Right lobe of liver (tissue), 6 donors: Measurements from ENCODE around the gene INPP5J. TPM values are rescaled to one million over a fixed set of nuclear protein-coding genes. Genes with fewer than 3 reads are reported as not detected.

Source experiments
- ATAC-seq, 4 donors: fragments of 200-7000 bp; cut with Tn5 transposase; one replicate each; pipeline ENCODE4 v1.9.1; 2020; ENCODE audit warnings: mild to moderate bottlenecking in 4 of 4, moderate library complexity in 4 of 4
- DNase-seq, 3 donors: peaks; one replicate each; pipeline ENCODE4 v3.0.0-alpha.2; 2020
- H3K27ac ChIP-seq, 3 donors: fragments of 200-600 bp; one replicate each; pipeline ENCODE4 v1.8.0; 2022
- H3K27me3 ChIP-seq, 2 donors: fragments of 200-600 bp; one replicate each; pipeline ENCODE4 v1.8.0; 2022
- H3K36me3 ChIP-seq, 4 donors: fragments of 200-600 bp; sonication (generic) in 1 of 4; one replicate each; pipeline versions ENCODE4 v1.5.1 to v1.8.0; 2017 to 2022; ENCODE audit warnings: control low read depth in 1 of 4
- H3K4me1 ChIP-seq, 4 donors: fragments of 200-600 bp; sonication (generic) in 1 of 4; one replicate each; pipeline versions ENCODE4 v1.5.1 to v1.8.0; 2017 to 2022; ENCODE audit warnings: control low read depth in 1 of 4
- H3K4me3 ChIP-seq, 3 donors: fragments of 200-600 bp; one replicate each; pipeline ENCODE4 v1.8.0; 2022
- H3K9me3 ChIP-seq, 4 donors: fragments of 200-600 bp; sonication (generic) in 1 of 4; one replicate each; pipeline versions ENCODE4 v1.5.1 to v1.8.0; 2017 to 2022; ENCODE audit warnings: control low read depth in 1 of 4
- POLR2A ChIP-seq: fragments of 450-650 bp; IDR thresholded peaks from one replicate; pipeline ENCODE4 v1.6.1; 2017; ENCODE audit warnings: antibody characterized with exemption, mild to moderate bottlenecking
- WGBS: methylation state at CpG from one replicate; pipeline ENCODE4 v1.1.6; 2018; ENCODE audit warnings: low coverage, low lambda C conversion rate; ENCODE audit not compliant: insufficient coverage; ENCODE audit errors: missing lambda C conversion rate; 5-methylcytosine and 5-hydroxymethylcytosine counted together
- intact Hi-C, 2 donors: fragments of 100-400 bp; cut with DNase I; formaldehyde crosslinking; loops; one replicate each; pipeline versions ENCODE4 v1.11.2 to v1.14.1; 2022
- microRNA counts: library from miRNA; unstranded; fragments of <30 nt; microRNA quantifications from one replicate; lab custom pipeline; 2016
- microRNA-seq, 2 donors: library from miRNA; unstranded; fragments of <30 nt; microRNA quantifications; one replicate each; pipeline ENCODE4, GENCODE V29; 2019 to 2020
- small RNA-seq, 2 experiments: library from RNA; depleted of rRNA; stranded (forward); fragments of <200 nt; gene quantifications; one replicate each; pipeline ENCODE3, GENCODE V24; 2016
- total RNA-seq, 6 experiments: library from RNA; depleted of rRNA in 2 of 6; stranded (reverse); fragments of >200 nt in 2 of 6; fragmentation: NEBNext Ultra II Directional in 3 of 6; extraction: Animal tissue kit (Norgen Biotek cat#: 25700) in 3 of 6; gene quantifications; one replicate each; pipeline versions ENCODE4 v1.1.0 to v1.2.4, GENCODE V29; 2016 to 2023
- TF ChIP-seq, protein P1 (sequence below), 4 donors: fragments of 200-600 bp in 3 of 4; fragments of 450-650 bp in 1 of 4; IDR thresholded peaks; one replicate each; pipeline versions ENCODE4 v1.5.1 to v1.8.0; 2016 to 2022; ENCODE audit warnings: antibody characterized with exemption in 4 of 4, mild to moderate bottlenecking in 2 of 4
- donor health status: DM: no; HTN: yes; CAD: no.
- donor health status: DM: no; HTN: no; CAD: no.
- donor health status: DM: no; HTN: no; CAD: no.
- donor health status: DM: no; HTN: yes; CAD: no.
- donor health status: DM: no; HTN: yes; CAD: no.

INPP5J gene
- total RNA-seq, 6 experiments from 2014 or later = 0.12 to 0.49 (median 0.26) TPM; not detected in 2

- peaks cover 0 to 18% (median 5%) of the 10 kb centered on the region in 4 donors for H3K4me1 ChIP-seq
- H3K27me3 ChIP-seq = no peaks in the 10 kb centered on the region
- ATAC-seq (peak; percentile 17 to 71 (median 37)), DNase-seq (no peak)
- intact Hi-C loops = no loop called here
- WGBS = 49% methylated on average over 6 of the region's 6 CpGs
- H3K4me3 ChIP-seq = no peak overlapping the region
- H3K27ac ChIP-seq = no peak overlapping the region
- peaks cover 0 to 3% (median under 1%) of the 10 kb centered on the region in 4 donors for H3K36me3 ChIP-seq
- no peak for TF ChIP-seq POLR2A
- TF ChIP-seq, protein P1, sequence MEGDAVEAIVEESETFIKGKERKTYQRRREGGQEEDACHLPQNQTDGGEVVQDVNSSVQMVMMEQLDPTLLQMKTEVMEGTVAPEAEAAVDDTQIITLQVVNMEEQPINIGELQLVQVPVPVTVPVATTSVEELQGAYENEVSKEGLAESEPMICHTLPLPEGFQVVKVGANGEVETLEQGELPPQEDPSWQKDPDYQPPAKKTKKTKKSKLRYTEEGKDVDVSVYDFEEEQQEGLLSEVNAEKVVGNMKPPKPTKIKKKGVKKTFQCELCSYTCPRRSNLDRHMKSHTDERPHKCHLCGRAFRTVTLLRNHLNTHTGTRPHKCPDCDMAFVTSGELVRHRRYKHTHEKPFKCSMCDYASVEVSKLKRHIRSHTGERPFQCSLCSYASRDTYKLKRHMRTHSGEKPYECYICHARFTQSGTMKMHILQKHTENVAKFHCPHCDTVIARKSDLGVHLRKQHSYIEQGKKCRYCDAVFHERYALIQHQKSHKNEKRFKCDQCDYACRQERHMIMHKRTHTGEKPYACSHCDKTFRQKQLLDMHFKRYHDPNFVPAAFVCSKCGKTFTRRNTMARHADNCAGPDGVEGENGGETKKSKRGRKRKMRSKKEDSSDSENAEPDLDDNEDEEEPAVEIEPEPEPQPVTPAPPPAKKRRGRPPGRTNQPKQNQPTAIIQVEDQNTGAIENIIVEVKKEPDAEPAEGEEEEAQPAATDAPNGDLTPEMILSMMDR (IDR thresholded peaks at IDR 0.05) = peak in 1 of 4 donors; percentile 7
- no peaks in the 10 kb centered on the region for H3K9me3 ChIP-seq
These were observed 54.8 kb downstream of the INPP5J start for GRCh38 chr22:31177420-31178162.

DNA sequence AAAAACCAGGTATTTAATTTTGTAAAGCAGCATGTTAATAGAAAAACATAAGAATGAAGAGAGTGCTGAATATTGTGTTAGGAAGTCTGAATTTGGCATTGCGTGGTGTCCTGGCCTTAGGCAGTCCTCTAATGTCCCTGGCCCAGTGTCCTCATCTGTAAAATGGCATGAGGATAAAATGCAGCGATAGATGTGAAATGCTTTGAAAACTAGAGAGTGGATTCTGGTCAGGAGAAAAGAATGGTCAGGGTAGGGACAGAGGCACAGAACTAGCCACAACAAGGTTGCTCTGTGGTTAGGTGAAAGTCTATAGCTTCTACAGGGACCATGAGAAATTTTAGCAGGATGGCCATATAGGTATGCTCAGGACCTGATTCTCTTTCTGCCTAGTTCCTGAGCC, 56.1 kb downstream of the INPP5J start:
- 82% methylated on average over 2 of the region's 2 CpGs for WGBS
- ATAC-seq (no peak), DNase-seq (no peak)
- no peak overlapping the region for H3K27ac ChIP-seq
- intact Hi-C loops = no loop called here
- H3K27me3 ChIP-seq = no peaks in the 10 kb centered on the region
- TF ChIP-seq, protein P1 (IDR thresholded peaks at IDR 0.05) = no peak
- no peak for TF ChIP-seq POLR2A
- H3K36me3 ChIP-seq = peaks cover 0 to 8% (median under 1%) of the 10 kb centered on the region in 4 donors
- H3K4me3 ChIP-seq = no peak overlapping the region
- H3K4me1 ChIP-seq = peaks cover 0 to 18% (median 5%) of the 10 kb centered on the region in 4 donors
- no peaks in the 10 kb centered on the region for H3K9me3 ChIP-seq

DNA sequence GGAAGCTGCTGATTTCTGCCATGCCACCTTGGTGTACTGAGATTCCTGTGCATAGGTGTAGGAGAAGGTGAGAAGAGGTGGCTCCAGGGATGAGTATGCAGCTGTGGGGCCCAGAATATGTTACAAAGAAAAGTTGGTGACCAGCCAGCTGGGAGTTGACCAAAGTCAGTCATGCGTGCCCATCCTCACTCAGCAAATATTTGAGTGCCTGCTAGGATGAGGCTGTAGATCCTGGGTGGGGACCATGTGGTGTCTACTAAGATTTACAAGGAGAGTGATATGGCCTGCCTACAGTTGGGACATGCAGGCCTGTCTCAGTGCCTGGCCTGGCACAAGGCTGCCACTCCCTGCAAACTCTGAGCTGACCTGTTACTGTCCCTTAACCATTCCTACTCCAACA, 56.6 kb downstream of the INPP5J start:
- H3K9me3 ChIP-seq = no peaks in the 10 kb centered on the region
- no CpG with 5 or more reads among the region's 1 CpG for WGBS
- no peaks in the 10 kb centered on the region for H3K27me3 ChIP-seq
- no peak overlapping the region for H3K27ac ChIP-seq
- H3K4me3 ChIP-seq = no peak overlapping the region
- H3K36me3 ChIP-seq = peaks cover 0 to 8% (median under 1%) of the 10 kb centered on the region in 4 donors
- peaks cover 0 to 18% (median 5%) of the 10 kb centered on the region in 4 donors for H3K4me1 ChIP-seq
- intact Hi-C loops = no loop called here
- peak in 2 of 3 donors; percentile 60 to 72 for DNase-seq
- ATAC-seq = peak; percentile 89 to 94 (median 92)
- no peak for TF ChIP-seq POLR2A
- TF ChIP-seq, protein P1 (IDR thresholded peaks at IDR 0.05) = no peak

DNA sequence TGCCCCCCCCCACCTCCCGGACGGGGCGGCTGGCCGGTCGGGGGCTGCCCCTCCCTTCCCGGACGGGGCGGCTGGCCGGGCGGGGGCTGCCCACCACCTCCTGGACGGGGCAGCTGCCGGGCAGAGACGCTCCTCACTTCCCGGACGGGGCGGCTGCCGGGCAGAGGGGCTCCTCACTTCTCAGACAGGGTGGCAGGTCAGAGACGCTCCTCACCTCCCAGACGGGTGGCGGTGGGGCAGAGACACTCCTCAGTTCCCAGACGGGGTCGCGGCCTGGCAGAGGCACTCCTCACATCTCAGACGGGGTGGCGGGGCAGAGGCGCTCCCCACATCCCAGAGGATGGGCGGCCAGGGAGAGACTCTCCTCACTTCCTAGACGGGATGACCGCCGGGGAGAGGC, 61.2 kb downstream of the INPP5J start:
- Histone ChIP-seq H3K27ac (no peak overlapping the region), H3K4me3 (no peak overlapping the region), H3K36me3 (peaks cover 0 to 16% (median 4%) of the 10 kb centered on the region in 4 donors), H3K4me1 (peaks cover 0 to 9% (median 4%) of the 10 kb centered on the region in 4 donors), H3K9me3 (no peaks in the 10 kb centered on the region), H3K27me3 (no peaks in the 10 kb centered on the region)
- WGBS = no CpG with 5 or more reads among the region's 30 CpGs
- DNase-seq (no peak), ATAC-seq (no peak)
- intact Hi-C loops = no loop called here
- TF ChIP-seq, protein P1 (IDR thresholded peaks at IDR 0.05) = no peak
- TF ChIP-seq POLR2A = no peak

MicroRNAs within 50 kb of the gene (microRNA counts, 767-probe panel; counts per million panel counts)
- 237 counts per million for microRNA hsa-miR-3928 (lab: Ali Mortazavi, UCI)

Small RNA genes lying within 50 kb of the gene (microRNA-seq; reads per million reads assigned to microRNA genes)
- 1.7 to 4.5 reads per million in 2 donors for gene MIR3928

Small RNA genes lying within 50 kb of the gene (small RNA-seq; reads per million reads assigned to genes)
- gene MIR3928 = 0.52 to 1.1 reads per million in 2 experiments

Other genes starting within 250 kb of the INPP5J start
- 10 to 100 TPM in 3 of 6 experiments, 1 to 10 TPM in 3; 7.0 to 15.6 (median 10.8) TPM for gene MORC2, start 154.2 kb upstream of the INPP5J start, total RNA-seq
- gene TUG1, start 153.7 kb upstream of the INPP5J start, total RNA-seq = 10 to 100 TPM; 20.0 to 28.1 (median 22.7) TPM
- 10 to 100 TPM; 16.9 to 54.1 (median 24.3) TPM for gene SMTN, start 41.6 kb upstream of the INPP5J start, total RNA-seq
- gene SELENOM, start 15.4 kb upstream of the INPP5J start, total RNA-seq = 10 to 100 TPM in 3 of 6 experiments, 1 to 10 TPM in 3; 4.7 to 52.0 (median 9.4) TPM
- not detected for gene PLA2G3, start 17.5 kb downstream of the INPP5J start, total RNA-seq
- 10 to 100 TPM; 28.7 to 40.8 (median 37.4) TPM for gene RNF185, start 37.2 kb downstream of the INPP5J start, total RNA-seq
- 10 to 100 TPM in 4 of 6 experiments, 1 to 10 TPM in 2; 6.3 to 47.9 (median 19.6) TPM for gene LIMK2, start 89.3 kb downstream of the INPP5J start, total RNA-seq
- 1 to 10 TPM; 1.3 to 6.6 (median 5.6) TPM for gene PIK3IP1, start 169.5 kb downstream of the INPP5J start, total RNA-seq
- gene PATZ1, start 223.4 kb downstream of the INPP5J start, total RNA-seq = 10 to 100 TPM in 4 of 6 experiments, 1 to 10 TPM in 2; 7.4 to 18.8 (median 11.5) TPM